ENCODE measurements around the gene ADRA2B. TPM values are rescaled to one million over a fixed set of nuclear protein-coding genes. Genes with fewer than 3 reads are reported as not detected.
"Not testable (repeated sequence)": the region's sequence is repeated elsewhere in the genome, so short reads cannot be mapped to it uniquely, and the experiment has no call there.

Gene ADRA2B
- total and polyA plus RNA-seq, 8 donors: 0.15 to 2.9 (median 0.44) TPM; not detected in 2

- Histone ChIP-seq H3K36me3 (no peaks in the 10 kb centered on the region), H3K27ac (no peak overlapping the region), H3K4me3 (no peak overlapping the region), H3K27me3 (peaks cover 0 to 4% (median 0%) of the 10 kb centered on the region in 3 donors), H3K4me1 (peaks cover 25 to 31% (median 30%) of the 10 kb centered on the region in 4 donors), H3K9me3 (no peaks in the 10 kb centered on the region)
- intact Hi-C loops (cut with DNase I; ENCODE audit: low total_unique reads): no loop called here
- DNase-seq: no peak
- 64 to 74% (median 70%) methylated on average over 2 of the region's 2 CpGs for WGBS, 5 donors
- TF ChIP-seq CTCF (IDR thresholded peaks at IDR 0.05) (no peak), POLR2A (IDR thresholded peaks at IDR 0.05) (no peak), POLR2AphosphoS5 (IDR thresholded peaks at IDR 0.05) (no peak), EP300 (IDR thresholded peaks at IDR 0.05) (no peak)
Measured at GRCh38 chr2:96087130-96087529, 29.2 kb downstream of the ADRA2B start.

- H3K27me3 ChIP-seq: peaks cover 0 to 4% (median 0%) of the 10 kb centered on the region in 3 donors
- H3K4me3 ChIP-seq: no peak overlapping the region
- no peaks in the 10 kb centered on the region for H3K36me3 ChIP-seq
- TF ChIP-seq POLR2A (IDR thresholded peaks at IDR 0.05) (no peak), POLR2AphosphoS5 (IDR thresholded peaks at IDR 0.05) (no peak), EP300 (IDR thresholded peaks at IDR 0.05) (no peak), CTCF (IDR thresholded peaks at IDR 0.05) (no peak)
- no peak overlapping the region for H3K27ac ChIP-seq
- intact Hi-C loops (cut with DNase I; ENCODE audit: low total_unique reads): no loop called here
- no peak for DNase-seq
- H3K4me1 ChIP-seq: peaks cover 15 to 17% (median 17%) of the 10 kb centered on the region in 4 donors
- no peaks in the 10 kb centered on the region for H3K9me3 ChIP-seq
- WGBS, 5 donors: 90 to 98% (median 93%) methylated on average over 10 to 12 of the region's 12 CpGs
Measured at GRCh38 chr2:96085541-96086355, 30.6 kb downstream of the ADRA2B start.

GRCh38 chr2:96084858-96085518 is 31.4 kb downstream of the ADRA2B start:
- H3K27me3 ChIP-seq; H3K4me3 ChIP-seq; H3K36me3 ChIP-seq; H3K27ac ChIP-seq; H3K9me3 ChIP-seq; DNase-seq; intact Hi-C loops (cut with DNase I; ENCODE audit: low total_unique reads); H3K4me1 ChIP-seq: not testable (repeated sequence)
- 47 to 78% (median 62%) methylated on average over 5 to 7 of the region's 7 CpGs for WGBS, 5 donors

GRCh38 chr2:96083989-96084857 is 32.1 kb downstream of the ADRA2B start:
- no peak overlapping the region for H3K27ac ChIP-seq
- intact Hi-C loops (cut with DNase I; ENCODE audit: low total_unique reads): no loop called here
- WGBS, 5 donors: 88 to 91% (median 90%) methylated on average over 21 to 22 of the region's 22 CpGs
- peaks cover 0 to 2% (median 1%) of the 10 kb centered on the region in 4 donors for H3K4me1 ChIP-seq
- no peaks in the 10 kb centered on the region for H3K36me3 ChIP-seq
- no peak for DNase-seq
- no peak for TF ChIP-seq POLR2AphosphoS5 (IDR thresholded peaks at IDR 0.05)
- TF ChIP-seq EP300 (IDR thresholded peaks at IDR 0.05): no peak
- TF ChIP-seq CTCF (IDR thresholded peaks at IDR 0.05): no peak
- no peak for TF ChIP-seq POLR2A (IDR thresholded peaks at IDR 0.05)
- no peaks in the 10 kb centered on the region for H3K9me3 ChIP-seq
- no peak overlapping the region for H3K4me3 ChIP-seq
- peaks cover 0 to 4% (median 0%) of the 10 kb centered on the region in 3 donors for H3K27me3 ChIP-seq

Data from stomach (tissue), 9 donors.